Measurements from ENCODE around the gene MZT1. TPM values are rescaled to one million over a fixed set of nuclear protein-coding genes. Genes with fewer than 3 reads are reported as not detected.
"Not testable (repeated sequence)": the region's sequence is repeated elsewhere in the genome, so short reads cannot be mapped to it uniquely, and the experiment has no call there.

Gene MZT1
- total RNA-seq (2014; rRNA removed; shearing (Covaris generic)) = 31.3 and 37.4 TPM in 2 replicates

- DNase-seq (ENCODE audit: low read depth) = peak; percentile 95
These were observed at the start of gene MZT1, which contains the start of gene BORA for GRCh38 chr13:72727417-72728289. Gene MZT1, minus strand, starts transcription at chr13:72727629. Its CDS starts 27 bp downstream, at chr13:72727602. Gene BORA, plus strand, starts transcription at chr13:72727923. Its CDS starts 1,018 bp downstream, at chr13:72728941.

DNA sequence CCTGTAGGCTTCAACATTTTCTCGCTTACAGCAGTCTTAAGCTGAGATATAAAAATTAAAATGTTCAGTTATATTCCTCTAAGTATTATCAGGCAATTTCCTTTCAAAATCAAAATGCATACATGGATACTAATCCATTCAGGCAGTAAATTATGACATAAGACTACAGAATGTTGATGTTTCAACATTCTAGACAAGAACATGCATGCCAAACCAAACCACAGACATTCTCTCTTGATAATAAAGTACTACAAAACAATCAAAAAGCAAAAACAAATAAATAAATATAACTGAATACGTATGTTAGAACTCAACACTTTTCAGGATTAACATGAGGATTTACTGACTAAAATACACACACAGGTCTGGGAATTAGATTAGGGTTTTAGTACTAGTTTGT is 46.6 kb upstream of the MZT1 start:
- no peak for DNase-seq (ENCODE audit: low read depth)

DNA sequence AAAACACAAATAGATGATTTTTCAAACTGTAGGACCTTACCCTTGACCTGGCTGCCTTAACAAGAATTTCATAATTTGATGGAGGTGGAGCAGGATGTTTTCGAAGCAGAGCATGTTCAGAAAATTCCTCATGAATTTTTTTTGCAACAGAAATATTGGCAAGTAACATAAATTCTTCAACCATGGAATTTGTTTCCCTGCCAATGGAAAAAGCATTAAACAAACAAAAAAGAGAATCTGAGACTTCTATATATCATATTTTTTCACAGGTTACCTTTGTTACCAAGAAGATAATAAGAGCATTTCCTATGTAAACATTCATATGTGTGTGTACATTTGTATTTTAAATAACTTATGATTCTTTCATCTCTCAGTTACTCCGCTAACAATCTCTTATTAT is 36.0 kb upstream of the MZT1 start:
- no peak for DNase-seq (ENCODE audit: low read depth)

DNA sequence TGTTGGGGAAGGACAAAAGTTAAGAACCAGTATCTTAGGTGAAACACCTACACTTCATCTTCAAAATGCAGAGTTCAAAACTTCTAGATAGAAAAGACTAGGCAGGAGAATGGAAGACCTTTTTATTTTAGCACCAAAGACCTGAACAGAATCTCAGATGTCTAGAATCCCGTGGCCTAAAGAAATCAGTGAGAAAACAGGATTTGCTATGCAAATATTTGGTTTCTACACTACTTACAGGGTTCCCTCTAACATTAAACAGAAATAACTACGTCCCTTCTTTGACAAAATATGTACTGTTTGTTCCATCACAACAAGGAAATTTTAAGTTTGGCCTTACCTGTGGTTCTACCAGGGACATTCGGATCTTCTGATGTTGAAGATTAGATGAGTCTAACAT is 32.8 kb upstream of the MZT1 start:
- no peak for DNase-seq (ENCODE audit: low read depth)

DNA sequence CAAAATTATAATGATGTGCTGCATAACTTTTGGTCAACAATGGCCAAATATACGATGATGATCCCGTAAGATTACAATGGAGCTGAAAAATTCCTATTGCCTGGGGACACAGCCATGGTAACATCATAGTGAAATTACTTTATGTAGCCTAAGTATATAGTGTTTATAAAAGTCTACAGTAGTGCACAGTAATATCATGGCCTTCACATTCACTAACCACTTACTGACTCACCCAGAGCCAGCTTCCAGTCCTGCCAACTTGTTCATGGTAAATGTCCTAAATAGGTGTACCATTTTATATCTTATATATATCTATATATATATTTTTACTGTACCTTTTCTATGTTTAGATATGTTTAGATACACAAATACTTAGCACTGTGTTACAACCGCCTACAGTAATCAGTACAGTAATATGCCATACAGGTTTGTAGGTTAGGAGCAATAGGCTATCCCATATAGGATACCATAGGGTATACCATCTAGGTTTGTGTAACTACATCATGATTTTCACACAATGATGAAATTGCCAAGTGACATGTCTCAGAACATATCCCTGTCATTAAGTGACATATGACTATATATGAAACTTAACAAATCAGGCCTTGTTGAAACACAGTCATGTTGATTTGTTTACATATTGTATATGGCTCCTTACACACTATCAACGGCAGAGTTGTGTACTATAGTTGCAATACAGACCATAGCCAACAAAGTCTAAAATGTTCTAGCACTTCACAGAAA is 30.5 kb upstream of the MZT1 start:
- DNase-seq (ENCODE audit: low read depth) = peak; percentile 13

GRCh38 chr13:72754111-72754510 is 26.7 kb upstream of the MZT1 start:
- DNase-seq (ENCODE audit: low read depth) = no peak

DNA sequence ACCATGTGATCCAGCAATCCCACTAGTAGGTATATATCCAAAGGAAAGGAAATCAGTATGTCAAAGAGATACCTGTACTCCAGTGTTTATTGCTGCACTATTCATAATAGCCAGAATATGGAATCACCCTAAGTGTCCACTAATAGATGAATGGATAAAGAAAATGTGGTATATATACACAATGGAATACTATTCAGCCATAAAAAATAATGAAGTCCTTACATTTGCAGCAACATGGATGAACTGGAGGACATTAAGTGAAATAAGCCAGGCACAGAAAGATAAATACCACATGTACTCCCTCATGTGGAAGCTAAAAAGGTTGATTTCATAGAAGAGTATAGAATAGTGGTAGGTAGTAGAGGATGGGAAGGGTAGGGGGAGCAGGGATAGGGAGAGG is 23.8 kb upstream of the MZT1 start:
- no peak for DNase-seq (ENCODE audit: low read depth)

DNA sequence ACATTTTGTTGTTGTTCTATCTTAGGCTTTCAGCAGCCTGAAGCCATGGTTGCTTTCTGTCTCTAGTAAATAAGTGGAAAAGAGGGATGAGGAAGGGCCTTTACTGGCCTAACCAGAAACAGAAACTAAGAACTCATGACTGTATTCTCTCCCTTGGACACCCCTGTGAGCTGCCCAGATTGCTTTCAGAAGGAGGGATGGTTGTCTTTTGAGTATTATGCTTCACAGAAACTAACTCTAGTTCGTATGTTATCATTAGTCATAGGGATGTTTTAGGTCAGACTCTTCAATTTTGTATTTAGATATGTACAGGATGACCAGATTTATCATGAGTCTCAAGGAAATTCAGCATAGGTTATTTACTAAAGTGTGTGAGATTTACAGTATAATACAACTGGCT is 17.8 kb upstream of the MZT1 start:
- DNase-seq (ENCODE audit: low read depth) = no peak

GRCh38 chr13:72740015-72740414 is 12.6 kb upstream of the MZT1 start:
- no peak for DNase-seq (ENCODE audit: low read depth)

DNA sequence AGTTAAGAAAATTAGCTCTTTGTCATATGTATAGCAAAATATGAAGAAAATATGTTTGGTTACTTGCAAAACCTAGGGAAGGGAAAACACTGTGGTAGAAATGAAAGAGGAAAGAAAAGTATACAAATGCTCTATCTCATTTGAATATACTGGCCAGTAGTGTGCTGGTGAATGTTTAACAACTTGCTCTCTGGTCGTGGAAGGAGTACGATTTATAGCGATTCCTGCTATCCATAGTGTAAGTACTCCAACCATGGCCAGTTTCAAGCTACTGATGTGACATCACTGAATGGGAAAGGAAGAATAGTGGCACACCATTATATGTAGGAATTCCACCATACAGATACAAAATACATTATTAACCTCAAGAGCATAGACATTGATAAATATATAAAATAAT is 9.6 kb upstream of the MZT1 start:
- DNase-seq (ENCODE audit: low read depth) = no peak

DNA sequence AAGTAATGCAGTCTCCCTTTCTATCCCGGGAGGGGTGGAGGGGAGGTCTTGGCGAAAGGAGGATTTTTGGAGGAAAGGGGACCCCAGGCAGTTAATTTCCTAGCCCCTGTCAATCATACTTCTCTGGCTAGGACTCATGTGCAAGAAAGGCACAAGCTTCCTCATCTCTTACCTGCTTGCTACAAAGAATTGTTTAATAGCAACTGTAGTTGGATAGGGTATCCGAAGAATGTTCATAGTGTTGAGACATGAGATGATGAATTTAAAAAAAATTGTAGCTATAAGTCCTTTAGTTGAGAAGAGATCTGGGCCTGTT is 819 bp upstream of the MZT1 start:
- no peak for DNase-seq (ENCODE audit: low read depth)

GRCh38 chr13:72726726-72727416 is 558 bp downstream of the MZT1 start:
- peak; percentile 24 for DNase-seq (ENCODE audit: low read depth)

GRCh38 chr13:72726185-72726584 is 1.2 kb downstream of the MZT1 start:
- DNase-seq (ENCODE audit: low read depth) = not testable (repeated sequence)

- no peak for DNase-seq (ENCODE audit: low read depth)
These were observed 10.7 kb downstream of the MZT1 start for GRCh38 chr13:72716776-72717175.

DNA sequence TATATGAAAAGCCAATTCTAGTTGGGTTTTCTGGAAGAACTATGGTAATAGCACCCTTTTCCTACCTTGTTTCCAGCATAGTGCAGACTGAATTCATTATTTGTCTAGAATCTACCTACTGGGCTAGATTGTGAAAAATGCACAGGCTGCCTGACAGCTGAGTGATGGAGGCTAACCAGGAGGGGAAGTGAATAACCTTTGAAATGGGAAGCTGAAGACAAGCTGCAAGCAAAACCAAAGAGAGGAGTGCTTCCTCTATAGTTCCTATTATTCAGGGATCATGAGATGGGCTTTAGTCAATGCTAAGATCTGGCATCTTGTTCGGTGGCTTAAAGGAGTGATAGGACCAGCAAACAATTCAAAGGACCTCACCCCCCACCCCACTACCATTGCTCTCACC is 26.9 kb downstream of the MZT1 start:
- DNase-seq (ENCODE audit: low read depth) = no peak

GRCh38 chr13:72698164-72698563 is 29.3 kb downstream of the MZT1 start:
- no peak for DNase-seq (ENCODE audit: low read depth)

GRCh38 chr13:72696579-72696978 is 30.9 kb downstream of the MZT1 start:
- DNase-seq (ENCODE audit: low read depth) = peak; percentile 6

- DNase-seq (ENCODE audit: low read depth) = no peak
These were observed 33.1 kb downstream of the MZT1 start for GRCh38 chr13:72694314-72694713.

- no peak for DNase-seq (ENCODE audit: low read depth)
These were observed 33.6 kb downstream of the MZT1 start for GRCh38 chr13:72693832-72694231.

GRCh38 chr13:72692884-72693514 is 34.4 kb downstream of the MZT1 start:
- DNase-seq (ENCODE audit: low read depth) = no peak

DNA sequence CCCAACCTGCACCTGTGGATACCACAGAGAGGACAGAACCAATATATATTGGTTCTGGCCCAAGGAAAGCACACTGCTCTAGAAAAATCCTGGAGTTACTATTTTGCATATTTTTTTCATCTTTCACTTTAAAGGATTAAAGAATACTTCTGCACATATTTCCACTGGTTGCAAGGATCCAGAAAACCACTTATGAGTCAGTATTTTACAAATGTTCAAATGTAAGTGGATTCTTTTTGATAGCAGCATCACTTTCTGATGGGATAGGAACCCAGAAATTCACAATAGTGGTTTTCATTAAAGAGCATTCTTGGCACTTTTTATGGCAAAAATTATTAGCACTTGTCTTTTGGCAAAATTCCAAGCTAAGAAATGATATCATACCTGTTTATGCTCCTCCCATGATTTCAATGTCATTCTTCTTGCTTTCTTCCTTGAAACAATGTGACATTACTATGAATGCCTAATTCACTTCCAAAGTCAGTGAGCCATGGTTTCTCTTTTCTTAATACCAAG is 38.2 kb downstream of the MZT1 start:
- no peak for DNase-seq (ENCODE audit: low read depth)

- DNase-seq (ENCODE audit: low read depth) = no peak
These were observed 40.7 kb downstream of the MZT1 start for GRCh38 chr13:72686766-72687165.

All from M059J (cell line).